Measurements from ENCODE around the gene CREB1.
"Not testable (repeated sequence)": the region's sequence is repeated elsewhere in the genome, so short reads cannot be mapped to it uniquely, and the experiment has no call there.

The CREB1 gene

DNA sequence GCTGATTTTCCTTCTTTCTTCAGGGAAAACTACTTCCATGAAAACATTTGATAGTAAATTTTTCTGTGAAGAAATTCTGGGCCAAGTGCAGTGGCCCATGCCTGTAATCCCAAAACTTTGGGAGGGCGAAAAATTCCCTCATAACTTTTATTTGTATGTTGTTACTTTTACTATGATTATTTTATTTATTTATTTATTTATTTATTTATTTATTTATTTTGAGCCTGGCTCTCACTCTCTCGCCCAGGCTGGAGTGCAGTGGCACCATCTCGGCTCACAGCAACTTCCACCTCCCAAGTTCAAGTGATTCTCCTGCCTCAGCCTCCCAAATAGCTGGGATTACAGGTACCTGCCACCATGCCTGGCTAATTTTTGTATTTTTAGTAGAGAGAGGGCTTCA, 109.5 kb downstream of the CREB1 start:
- H3K4me3 ChIP-seq, H3K27ac ChIP-seq: not testable (repeated sequence)

- H3K4me3 ChIP-seq = no peak overlapping the region
Observed at GRCh38 chr2:207640160-207640559, 110.4 kb downstream of the CREB1 start.

GRCh38 chr2:207640661-207641060, 110.9 kb downstream of the CREB1 start:
- Histone ChIP-seq H3K4me3 (no peak overlapping the region), H3K27ac (no peak overlapping the region)

More at GRCh38 chr2:207640160-207640559, 110.4 kb downstream of the CREB1 start:
- H3K27ac ChIP-seq = no peak overlapping the region

DNA sequence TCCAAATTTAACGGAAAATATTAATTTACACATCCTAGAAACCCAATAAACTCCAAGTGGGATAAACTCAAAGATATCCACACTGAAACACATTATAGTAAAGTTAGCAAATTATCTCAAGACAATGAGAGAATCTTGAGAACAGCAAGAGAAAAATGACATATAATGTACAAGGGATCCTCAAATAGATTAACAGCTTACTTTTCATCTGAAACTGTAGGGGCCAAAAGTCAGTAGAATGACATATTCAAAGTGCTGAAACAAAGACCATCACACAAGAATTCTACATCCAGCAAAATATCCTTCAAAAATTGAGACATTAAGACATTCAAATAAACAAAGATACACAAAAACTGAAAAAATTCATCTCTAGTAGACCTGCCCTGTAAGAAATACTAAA, 114.1 kb downstream of the CREB1 start:
- Histone ChIP-seq H3K4me3 (no peak overlapping the region), H3K27ac (no peak overlapping the region)

- H3K27ac ChIP-seq, H3K4me3 ChIP-seq: not testable (repeated sequence)
Observed at GRCh38 chr2:207646582-207646981, 116.8 kb downstream of the CREB1 start.
